ENCODE measurements around the gene CA5A. TPM values are rescaled to one million over a fixed set of nuclear protein-coding genes. Genes with fewer than 3 reads are reported as not detected.

The CA5A gene
- total and polyA plus RNA-seq, 9 of the 15 experiments (the other 6 are each of a cell fraction or from before 2014, with no cell fraction given), result not detected

DNA sequence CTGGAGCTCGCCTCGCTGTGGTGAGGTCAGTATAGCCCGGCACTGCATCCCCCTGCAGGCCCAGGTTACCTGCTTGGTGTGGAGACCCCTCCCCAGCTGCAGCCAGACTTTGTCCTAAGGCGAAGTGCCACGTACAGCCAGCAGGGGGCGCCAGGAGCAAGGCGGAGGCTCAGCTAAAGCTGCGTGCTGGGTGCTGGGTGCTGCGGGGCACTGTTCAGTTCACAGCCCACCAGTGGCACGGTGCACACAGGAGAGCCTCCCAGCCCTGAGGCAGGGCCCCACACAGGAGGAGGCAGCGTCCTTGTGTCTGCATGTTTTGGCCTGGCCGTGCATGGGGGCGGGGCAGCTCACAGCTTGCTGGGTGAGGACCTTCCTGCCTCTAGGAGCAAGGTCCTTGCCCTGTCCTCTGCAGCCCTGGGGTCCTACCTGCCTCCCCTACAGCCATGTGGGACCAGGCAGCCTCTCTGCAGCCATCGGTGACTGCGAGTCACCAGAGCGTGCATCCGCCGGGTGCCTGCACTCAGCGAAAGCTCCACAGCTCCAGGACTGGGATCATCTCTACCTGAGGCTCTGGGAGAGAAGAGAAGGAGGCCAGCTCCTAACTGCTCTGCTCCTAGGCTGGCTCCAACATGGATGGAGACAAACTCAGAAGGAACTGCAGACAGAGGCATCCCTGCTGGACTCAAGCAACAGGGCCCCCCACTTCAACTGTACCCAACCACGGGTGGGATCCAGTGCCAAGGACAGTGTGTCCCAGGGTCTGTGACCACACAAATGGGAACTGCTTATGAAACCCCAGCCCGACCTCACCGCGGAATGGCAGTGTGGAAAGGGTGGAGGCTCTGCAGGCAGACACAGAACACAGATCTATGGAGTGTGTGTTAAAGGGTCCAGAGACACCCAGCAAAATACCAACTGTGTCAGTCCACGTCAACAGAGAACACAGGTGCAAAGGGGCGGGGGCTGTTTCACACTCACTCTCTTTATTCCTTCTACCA lies 86.0 kb downstream of the CA5A start (continued):
- TF ChIP-seq, protein P1, sequence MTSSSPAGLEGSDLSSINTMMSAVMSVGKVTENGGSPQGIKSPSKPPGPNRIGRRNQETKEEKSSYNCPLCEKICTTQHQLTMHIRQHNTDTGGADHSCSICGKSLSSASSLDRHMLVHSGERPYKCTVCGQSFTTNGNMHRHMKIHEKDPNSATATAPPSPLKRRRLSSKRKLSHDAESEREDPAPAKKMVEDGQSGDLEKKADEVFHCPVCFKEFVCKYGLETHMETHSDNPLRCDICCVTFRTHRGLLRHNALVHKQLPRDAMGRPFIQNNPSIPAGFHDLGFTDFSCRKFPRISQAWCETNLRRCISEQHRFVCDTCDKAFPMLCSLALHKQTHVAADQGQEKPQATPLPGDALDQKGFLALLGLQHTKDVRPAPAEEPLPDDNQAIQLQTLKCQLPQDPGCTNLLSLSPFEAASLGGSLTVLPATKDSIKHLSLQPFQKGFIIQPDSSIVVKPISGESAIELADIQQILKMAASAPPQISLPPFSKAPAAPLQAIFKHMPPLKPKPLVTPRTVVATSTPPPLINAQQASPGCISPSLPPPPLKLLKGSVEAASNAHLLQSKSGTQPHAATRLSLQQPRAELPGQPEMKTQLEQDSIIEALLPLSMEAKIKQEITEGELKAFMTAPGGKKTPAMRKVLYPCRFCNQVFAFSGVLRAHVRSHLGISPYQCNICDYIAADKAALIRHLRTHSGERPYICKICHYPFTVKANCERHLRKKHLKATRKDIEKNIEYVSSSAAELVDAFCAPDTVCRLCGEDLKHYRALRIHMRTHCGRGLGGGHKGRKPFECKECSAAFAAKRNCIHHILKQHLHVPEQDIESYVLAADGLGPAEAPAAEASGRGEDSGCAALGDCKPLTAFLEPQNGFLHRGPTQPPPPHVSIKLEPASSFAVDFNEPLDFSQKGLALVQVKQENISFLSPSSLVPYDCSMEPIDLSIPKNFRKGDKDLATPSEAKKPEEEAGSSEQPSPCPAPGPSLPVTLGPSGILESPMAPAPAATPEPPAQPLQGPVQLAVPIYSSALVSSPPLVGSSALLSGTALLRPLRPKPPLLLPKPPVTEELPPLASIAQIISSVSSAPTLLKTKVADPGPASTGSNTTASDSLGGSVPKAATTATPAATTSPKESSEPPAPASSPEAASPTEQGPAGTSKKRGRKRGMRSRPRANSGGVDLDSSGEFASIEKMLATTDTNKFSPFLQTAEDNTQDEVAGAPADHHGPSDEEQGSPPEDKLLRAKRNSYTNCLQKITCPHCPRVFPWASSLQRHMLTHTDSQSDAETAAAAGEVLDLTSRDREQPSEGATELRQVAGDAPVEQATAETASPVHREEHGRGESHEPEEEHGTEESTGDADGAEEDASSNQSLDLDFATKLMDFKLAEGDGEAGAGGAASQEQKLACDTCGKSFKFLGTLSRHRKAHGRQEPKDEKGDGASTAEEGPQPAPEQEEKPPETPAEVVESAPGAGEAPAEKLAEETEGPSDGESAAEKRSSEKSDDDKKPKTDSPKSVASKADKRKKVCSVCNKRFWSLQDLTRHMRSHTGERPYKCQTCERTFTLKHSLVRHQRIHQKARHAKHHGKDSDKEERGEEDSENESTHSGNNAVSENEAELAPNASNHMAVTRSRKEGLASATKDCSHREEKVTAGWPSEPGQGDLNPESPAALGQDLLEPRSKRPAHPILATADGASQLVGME (CRISPR knock-in tag; IDR thresholded peaks at IDR 0.05), result 0 out of 2 replicates have a peak, but pooled peaks have one; percentile 35
- TF ChIP-seq SREBF2 (CRISPR knock-in tag; IDR thresholded peaks at IDR 0.05), result no peak
- TF ChIP-seq GABPB2 (CRISPR knock-in tag; conservative IDR thresholded peaks at IDR 0.05), result no peak
- TF ChIP-seq ZNF668 (CRISPR knock-in tag; IDR thresholded peaks at IDR 0.05), result no peak
- no peak for TF ChIP-seq ZNF197 (CRISPR knock-in tag; IDR thresholded peaks at IDR 0.05; ENCODE audit: low read depth)
- TF ChIP-seq, protein P2, sequence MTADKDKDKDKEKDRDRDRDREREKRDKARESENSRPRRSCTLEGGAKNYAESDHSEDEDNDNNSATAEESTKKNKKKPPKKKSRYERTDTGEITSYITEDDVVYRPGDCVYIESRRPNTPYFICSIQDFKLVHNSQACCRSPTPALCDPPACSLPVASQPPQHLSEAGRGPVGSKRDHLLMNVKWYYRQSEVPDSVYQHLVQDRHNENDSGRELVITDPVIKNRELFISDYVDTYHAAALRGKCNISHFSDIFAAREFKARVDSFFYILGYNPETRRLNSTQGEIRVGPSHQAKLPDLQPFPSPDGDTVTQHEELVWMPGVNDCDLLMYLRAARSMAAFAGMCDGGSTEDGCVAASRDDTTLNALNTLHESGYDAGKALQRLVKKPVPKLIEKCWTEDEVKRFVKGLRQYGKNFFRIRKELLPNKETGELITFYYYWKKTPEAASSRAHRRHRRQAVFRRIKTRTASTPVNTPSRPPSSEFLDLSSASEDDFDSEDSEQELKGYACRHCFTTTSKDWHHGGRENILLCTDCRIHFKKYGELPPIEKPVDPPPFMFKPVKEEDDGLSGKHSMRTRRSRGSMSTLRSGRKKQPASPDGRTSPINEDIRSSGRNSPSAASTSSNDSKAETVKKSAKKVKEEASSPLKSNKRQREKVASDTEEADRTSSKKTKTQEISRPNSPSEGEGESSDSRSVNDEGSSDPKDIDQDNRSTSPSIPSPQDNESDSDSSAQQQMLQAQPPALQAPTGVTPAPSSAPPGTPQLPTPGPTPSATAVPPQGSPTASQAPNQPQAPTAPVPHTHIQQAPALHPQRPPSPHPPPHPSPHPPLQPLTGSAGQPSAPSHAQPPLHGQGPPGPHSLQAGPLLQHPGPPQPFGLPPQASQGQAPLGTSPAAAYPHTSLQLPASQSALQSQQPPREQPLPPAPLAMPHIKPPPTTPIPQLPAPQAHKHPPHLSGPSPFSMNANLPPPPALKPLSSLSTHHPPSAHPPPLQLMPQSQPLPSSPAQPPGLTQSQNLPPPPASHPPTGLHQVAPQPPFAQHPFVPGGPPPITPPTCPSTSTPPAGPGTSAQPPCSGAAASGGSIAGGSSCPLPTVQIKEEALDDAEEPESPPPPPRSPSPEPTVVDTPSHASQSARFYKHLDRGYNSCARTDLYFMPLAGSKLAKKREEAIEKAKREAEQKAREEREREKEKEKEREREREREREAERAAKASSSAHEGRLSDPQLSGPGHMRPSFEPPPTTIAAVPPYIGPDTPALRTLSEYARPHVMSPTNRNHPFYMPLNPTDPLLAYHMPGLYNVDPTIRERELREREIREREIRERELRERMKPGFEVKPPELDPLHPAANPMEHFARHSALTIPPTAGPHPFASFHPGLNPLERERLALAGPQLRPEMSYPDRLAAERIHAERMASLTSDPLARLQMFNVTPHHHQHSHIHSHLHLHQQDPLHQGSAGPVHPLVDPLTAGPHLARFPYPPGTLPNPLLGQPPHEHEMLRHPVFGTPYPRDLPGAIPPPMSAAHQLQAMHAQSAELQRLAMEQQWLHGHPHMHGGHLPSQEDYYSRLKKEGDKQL (CRISPR knock-in tag; IDR thresholded peaks at IDR 0.05; ENCODE audit: borderline replicate concordance), result no peak
- TF ChIP-seq, protein P3, sequence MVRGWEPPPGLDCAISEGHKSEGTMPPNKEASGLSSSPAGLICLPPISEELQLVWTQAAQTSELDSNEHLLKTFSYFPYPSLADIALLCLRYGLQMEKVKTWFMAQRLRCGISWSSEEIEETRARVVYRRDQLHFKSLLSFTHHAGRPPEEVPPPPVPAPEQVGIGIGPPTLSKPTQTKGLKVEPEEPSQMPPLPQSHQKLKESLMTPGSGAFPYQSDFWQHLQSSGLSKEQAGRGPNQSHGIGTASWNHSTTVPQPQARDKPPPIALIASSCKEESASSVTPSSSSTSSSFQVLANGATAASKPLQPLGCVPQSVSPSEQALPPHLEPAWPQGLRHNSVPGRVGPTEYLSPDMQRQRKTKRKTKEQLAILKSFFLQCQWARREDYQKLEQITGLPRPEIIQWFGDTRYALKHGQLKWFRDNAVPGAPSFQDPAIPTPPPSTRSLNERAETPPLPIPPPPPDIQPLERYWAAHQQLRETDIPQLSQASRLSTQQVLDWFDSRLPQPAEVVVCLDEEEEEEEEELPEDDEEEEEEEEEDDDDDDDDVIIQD (CRISPR knock-in tag; IDR thresholded peaks at IDR 0.05), result no peak
- TF ChIP-seq, protein P4, sequence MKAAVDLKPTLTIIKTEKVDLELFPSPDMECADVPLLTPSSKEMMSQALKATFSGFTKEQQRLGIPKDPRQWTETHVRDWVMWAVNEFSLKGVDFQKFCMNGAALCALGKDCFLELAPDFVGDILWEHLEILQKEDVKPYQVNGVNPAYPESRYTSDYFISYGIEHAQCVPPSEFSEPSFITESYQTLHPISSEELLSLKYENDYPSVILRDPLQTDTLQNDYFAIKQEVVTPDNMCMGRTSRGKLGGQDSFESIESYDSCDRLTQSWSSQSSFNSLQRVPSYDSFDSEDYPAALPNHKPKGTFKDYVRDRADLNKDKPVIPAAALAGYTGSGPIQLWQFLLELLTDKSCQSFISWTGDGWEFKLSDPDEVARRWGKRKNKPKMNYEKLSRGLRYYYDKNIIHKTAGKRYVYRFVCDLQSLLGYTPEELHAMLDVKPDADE (conservative IDR thresholded peaks at IDR 0.05; ENCODE audit: control insufficient read depth, low read depth, low read length), result no peak
- TF ChIP-seq ZNF436 (CRISPR knock-in tag; IDR thresholded peaks at IDR 0.05), result no peak

All from K562 (cell line).